Neural progenitor cell (in vitro differentiated cells): ENCODE results near the gene ARHGAP26.

Experiments
- EZH2 ChIP-seq: fragments of 200-600 bp; sonication (generic); IDR thresholded peaks from 2 replicates; pipeline ENCODE4 v1.6.1; 2017; ENCODE audit warnings: antibody characterized with exemption, mild to moderate bottlenecking, moderate library complexity
- TF ChIP-seq, protein P1 (sequence below): fragments of 200-600 bp; sonication (generic); IDR thresholded peaks from 2 replicates; pipeline ENCODE4 v1.5.1; 2017; ENCODE audit warnings: antibody characterized with exemption, mild to moderate bottlenecking

DNA sequence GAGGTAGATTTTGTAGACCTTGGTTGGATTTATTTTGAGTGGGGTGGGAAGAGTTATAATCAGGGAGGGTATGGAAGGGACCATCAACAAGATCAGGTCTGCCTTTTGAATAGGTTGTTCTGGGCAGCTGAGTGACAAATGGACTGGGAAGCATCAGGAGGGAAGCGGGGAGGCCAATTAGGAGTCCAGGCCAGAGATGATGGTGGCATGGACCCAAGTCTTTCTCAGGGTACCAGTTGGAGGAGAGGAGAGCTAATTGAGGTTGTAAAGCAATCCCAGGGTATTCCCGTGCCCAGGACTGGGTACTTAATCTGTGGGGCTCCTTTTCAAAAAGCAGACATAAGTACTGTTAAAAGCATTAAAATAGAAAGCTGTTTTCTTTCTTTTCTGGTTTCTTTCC lies 88.9 kb downstream of the ARHGAP26 start:
- TF ChIP-seq, protein P1, sequence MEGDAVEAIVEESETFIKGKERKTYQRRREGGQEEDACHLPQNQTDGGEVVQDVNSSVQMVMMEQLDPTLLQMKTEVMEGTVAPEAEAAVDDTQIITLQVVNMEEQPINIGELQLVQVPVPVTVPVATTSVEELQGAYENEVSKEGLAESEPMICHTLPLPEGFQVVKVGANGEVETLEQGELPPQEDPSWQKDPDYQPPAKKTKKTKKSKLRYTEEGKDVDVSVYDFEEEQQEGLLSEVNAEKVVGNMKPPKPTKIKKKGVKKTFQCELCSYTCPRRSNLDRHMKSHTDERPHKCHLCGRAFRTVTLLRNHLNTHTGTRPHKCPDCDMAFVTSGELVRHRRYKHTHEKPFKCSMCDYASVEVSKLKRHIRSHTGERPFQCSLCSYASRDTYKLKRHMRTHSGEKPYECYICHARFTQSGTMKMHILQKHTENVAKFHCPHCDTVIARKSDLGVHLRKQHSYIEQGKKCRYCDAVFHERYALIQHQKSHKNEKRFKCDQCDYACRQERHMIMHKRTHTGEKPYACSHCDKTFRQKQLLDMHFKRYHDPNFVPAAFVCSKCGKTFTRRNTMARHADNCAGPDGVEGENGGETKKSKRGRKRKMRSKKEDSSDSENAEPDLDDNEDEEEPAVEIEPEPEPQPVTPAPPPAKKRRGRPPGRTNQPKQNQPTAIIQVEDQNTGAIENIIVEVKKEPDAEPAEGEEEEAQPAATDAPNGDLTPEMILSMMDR, result no peak
- no peak for TF ChIP-seq EZH2
